Loucy (cell line): Measurements from ENCODE around the gene AGAP4.
"Not testable (repeated sequence)": the region's sequence is repeated elsewhere in the genome, so short reads cannot be mapped to it uniquely, and the experiment has no call there.

Source experiments
- H2AFZ ChIP-seq: fragments of 200-600 bp; sonication (generic); 2 replicates; pipeline ENCODE4 v1.6.0; 2016; ENCODE audit warnings: antibody characterized with exemption, mild to moderate bottlenecking, low read length, moderate library complexity
- H3F3A ChIP-seq: fragments of 200-600 bp; 2 replicates; pipeline ENCODE4 v1.6.0; 2016; ENCODE audit warnings: antibody characterized with exemption, low read depth, mild to moderate bottlenecking
- H3K27me3 ChIP-seq: fragments of 200-600 bp; sonication (generic); 2 replicates; pipeline ENCODE4 v1.6.1; 2014; ENCODE audit warnings: low read length, mild to moderate bottlenecking; ENCODE audit not compliant: insufficient read depth, poor library complexity, severe bottlenecking
- H3K36me3 ChIP-seq: fragments of 200-600 bp; sonication (generic); 2 replicates; pipeline ENCODE4 v1.6.1; 2016; ENCODE audit warnings: low read length; ENCODE audit not compliant: insufficient read depth
- H3K4me1 ChIP-seq: fragments of 200-600 bp; sonication (generic); 2 replicates; pipeline ENCODE4 v1.5.1; 2014; ENCODE audit warnings: low read length, mild to moderate bottlenecking; ENCODE audit not compliant: insufficient read depth, poor library complexity, severe bottlenecking
- H3K4me2 ChIP-seq: fragments of 200-600 bp; sonication (generic); 2 replicates; pipeline ENCODE4 v1.6.0; 2014; ENCODE audit warnings: antibody characterized with exemption, low read length, low read depth, mild to moderate bottlenecking; ENCODE audit not compliant: poor library complexity, severe bottlenecking
- H3K4me3 ChIP-seq: fragments of 200-600 bp; sonication (generic); 2 replicates; pipeline ENCODE4 v1.5.1; 2014; ENCODE audit warnings: low read length, mild to moderate bottlenecking, mixed read lengths; ENCODE audit not compliant: poor library complexity, severe bottlenecking
- H3K79me2 ChIP-seq: fragments of 200-600 bp; sonication (generic); 2 replicates; pipeline ENCODE4 v1.6.1; 2014; ENCODE audit warnings: low read length; ENCODE audit not compliant: insufficient read depth
- H3K9ac ChIP-seq: fragments of 200-600 bp; sonication (generic); 2 replicates; pipeline ENCODE4 v1.6.0; 2014; ENCODE audit warnings: mild to moderate bottlenecking, low read depth, low read length, moderate library complexity; ENCODE audit not compliant: poor library complexity, severe bottlenecking
- H3K9me2 ChIP-seq: fragments of 200-600 bp; sonication (generic); replicated peaks from 2 replicates; pipeline ENCODE4 v1.6.1; 2016; ENCODE audit warnings: low read depth, low read length, mixed read lengths
- H3K9me3 ChIP-seq: fragments of 200-600 bp; sonication (generic); 2 replicates; pipeline ENCODE4 v1.6.1; 2014; ENCODE audit warnings: mild to moderate bottlenecking, antibody characterized with exemption, low read length, low read depth; ENCODE audit not compliant: insufficient read depth
- H4K20me1 ChIP-seq: fragments of 200-600 bp; sonication (generic); 2 replicates; pipeline ENCODE4 v1.6.0; 2014; ENCODE audit warnings: antibody characterized with exemption, low read length, mild to moderate bottlenecking; ENCODE audit not compliant: insufficient read depth, poor library complexity, severe bottlenecking

AGAP4 gene

GRCh38 chr10:45847400-45847799 is at the start of gene AGAP4:
TSS of gene AGAP4 (minus strand) at chr10:45847500. CDS start at chr10:45847347, 153 bp downstream.
- not testable (repeated sequence) for H3K9me2 ChIP-seq, H4K20me1 ChIP-seq, H3K9ac ChIP-seq, H3K27me3 ChIP-seq, H3K4me2 ChIP-seq, H3K4me1 ChIP-seq, H2AFZ ChIP-seq, H3K79me2 ChIP-seq, H3K9me3 ChIP-seq, H3K4me3 ChIP-seq, H3K36me3 ChIP-seq, H3F3A ChIP-seq

- H2AFZ ChIP-seq, H3K4me3 ChIP-seq, H3K4me1 ChIP-seq, H3K9me2 ChIP-seq, H3K9ac ChIP-seq, H3K36me3 ChIP-seq, H3F3A ChIP-seq, H4K20me1 ChIP-seq, H3K4me2 ChIP-seq, H3K27me3 ChIP-seq, H3K9me3 ChIP-seq, H3K79me2 ChIP-seq: not testable (repeated sequence)
Measured at GRCh38 chr10:45890721-45891120, 43.4 kb upstream of the AGAP4 start.

- H3K4me3 ChIP-seq, H3F3A ChIP-seq, H3K79me2 ChIP-seq, H3K9me2 ChIP-seq, H4K20me1 ChIP-seq, H3K4me2 ChIP-seq, H3K9me3 ChIP-seq, H2AFZ ChIP-seq, H3K9ac ChIP-seq, H3K27me3 ChIP-seq, H3K36me3 ChIP-seq, H3K4me1 ChIP-seq: not testable (repeated sequence)
Measured at GRCh38 chr10:45889539-45890230, 42.4 kb upstream of the AGAP4 start.

- H3K27me3 ChIP-seq, H3K9me2 ChIP-seq, H3F3A ChIP-seq, H3K9me3 ChIP-seq, H4K20me1 ChIP-seq, H3K4me2 ChIP-seq, H3K36me3 ChIP-seq, H3K4me1 ChIP-seq, H3K79me2 ChIP-seq, H3K4me3 ChIP-seq, H3K9ac ChIP-seq, H2AFZ ChIP-seq: not testable (repeated sequence)
Measured at GRCh38 chr10:45882880-45883279, 35.6 kb upstream of the AGAP4 start.

- not testable (repeated sequence) for H3K4me3 ChIP-seq
Measured at GRCh38 chr10:45865404-45865803, 18.1 kb upstream of the AGAP4 start.

GRCh38 chr10:45864264-45864663 is 17.0 kb upstream of the AGAP4 start:
- not testable (repeated sequence) for H2AFZ ChIP-seq, H3K9ac ChIP-seq, H3K4me1 ChIP-seq, H3K27me3 ChIP-seq, H3K9me3 ChIP-seq, H3F3A ChIP-seq, H4K20me1 ChIP-seq, H3K79me2 ChIP-seq, H3K9me2 ChIP-seq, H3K4me2 ChIP-seq, H3K4me3 ChIP-seq, H3K36me3 ChIP-seq

More at GRCh38 chr10:45865404-45865803, 18.1 kb upstream of the AGAP4 start:
- not testable (repeated sequence) for H3K4me2 ChIP-seq, H3K9me3 ChIP-seq, H2AFZ ChIP-seq, H3K79me2 ChIP-seq, H3K9ac ChIP-seq, H3K36me3 ChIP-seq, H3F3A ChIP-seq, H3K27me3 ChIP-seq, H3K4me1 ChIP-seq, H4K20me1 ChIP-seq, H3K9me2 ChIP-seq

GRCh38 chr10:45863632-45864031 is 16.3 kb upstream of the AGAP4 start:
- not testable (repeated sequence) for H3F3A ChIP-seq, H3K27me3 ChIP-seq, H3K79me2 ChIP-seq, H3K36me3 ChIP-seq, H3K4me3 ChIP-seq, H3K9ac ChIP-seq, H3K9me2 ChIP-seq, H2AFZ ChIP-seq, H3K9me3 ChIP-seq, H3K4me2 ChIP-seq, H3K4me1 ChIP-seq, H4K20me1 ChIP-seq
